LoVo (cell line): ENCODE data around the gene MACROH2A2.
"Not testable (repeated sequence)": the region's sequence is repeated elsewhere in the genome, so short reads cannot be mapped to it uniquely, and the experiment has no call there.

ENCODE experiments used
- DNase-seq: peaks from one replicate; pipeline ENCODE4 v3.0.0-alpha.2; 2016; ENCODE audit warnings: low spot score

MACROH2A2 gene

GRCh38 chr10:70068925-70069324, 16.3 kb downstream of the MACROH2A2 start:
- DNase-seq: no peak

- no peak for DNase-seq
These were observed 16.7 kb downstream of the MACROH2A2 start for GRCh38 chr10:70069346-70069745.

- no peak for DNase-seq
These were observed 18.2 kb downstream of the MACROH2A2 start for GRCh38 chr10:70070834-70071233.

GRCh38 chr10:70074165-70074564, 21.5 kb downstream of the MACROH2A2 start:
- DNase-seq: no peak

GRCh38 chr10:70074971-70075370, 22.3 kb downstream of the MACROH2A2 start:
- DNase-seq: no peak

- no peak for DNase-seq
These were observed 25.7 kb downstream of the MACROH2A2 start for GRCh38 chr10:70078329-70078728.

DNA sequence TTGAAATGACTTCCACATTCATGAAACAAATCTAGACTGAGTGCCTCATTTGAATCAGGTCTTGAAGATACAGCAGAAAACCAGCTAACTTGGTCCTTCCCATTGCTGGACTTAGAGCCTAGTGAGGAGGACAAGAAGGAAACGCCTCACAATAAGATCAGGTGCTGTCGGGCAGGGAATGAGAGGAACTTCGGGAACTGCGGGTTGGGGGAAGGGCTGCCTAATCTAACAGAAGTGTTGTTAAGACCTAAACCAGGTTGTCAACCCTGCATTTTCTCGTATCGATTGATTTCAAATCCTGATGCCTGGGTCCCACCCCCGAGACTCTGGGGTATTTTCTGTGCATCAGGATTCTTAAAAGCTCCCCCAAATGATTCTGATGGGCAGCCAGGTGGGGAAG, 26.3 kb downstream of the MACROH2A2 start:
- DNase-seq: no peak

GRCh38 chr10:70080789-70081188, 28.1 kb downstream of the MACROH2A2 start:
- DNase-seq: not testable (repeated sequence)

- no peak for DNase-seq
These were observed 31.5 kb downstream of the MACROH2A2 start for GRCh38 chr10:70084189-70084588.

DNA sequence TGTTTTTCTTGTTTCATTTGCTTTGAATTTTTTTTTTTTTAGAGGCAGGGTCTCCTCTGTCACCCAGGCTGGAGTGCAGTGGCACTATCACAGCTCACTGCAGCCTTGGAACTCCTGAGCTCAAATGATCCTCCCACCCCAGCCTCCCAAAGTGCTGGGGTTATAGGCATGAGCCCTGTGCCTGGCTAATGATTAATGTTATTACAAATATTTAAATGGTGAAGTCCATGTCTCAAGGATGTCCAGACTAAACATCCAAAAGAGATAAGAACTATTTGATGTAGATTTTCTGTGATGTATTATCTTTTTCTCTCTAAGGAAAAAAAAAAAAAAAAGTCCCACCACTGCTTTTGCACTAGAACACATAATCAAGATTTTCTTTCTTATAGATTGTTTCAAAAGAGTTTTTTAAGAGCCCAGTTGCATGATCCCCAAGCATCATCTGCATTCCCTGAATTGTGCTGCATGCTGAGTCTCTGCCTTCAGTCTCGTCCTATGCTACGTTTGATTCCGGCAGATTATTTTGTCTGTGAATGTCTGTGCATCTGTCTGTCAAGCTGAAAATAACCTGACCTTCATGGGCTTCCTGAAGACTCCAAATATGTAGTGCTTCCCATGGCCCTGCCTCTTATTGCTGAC, 33.4 kb downstream of the MACROH2A2 start:
- no peak for DNase-seq

DNA sequence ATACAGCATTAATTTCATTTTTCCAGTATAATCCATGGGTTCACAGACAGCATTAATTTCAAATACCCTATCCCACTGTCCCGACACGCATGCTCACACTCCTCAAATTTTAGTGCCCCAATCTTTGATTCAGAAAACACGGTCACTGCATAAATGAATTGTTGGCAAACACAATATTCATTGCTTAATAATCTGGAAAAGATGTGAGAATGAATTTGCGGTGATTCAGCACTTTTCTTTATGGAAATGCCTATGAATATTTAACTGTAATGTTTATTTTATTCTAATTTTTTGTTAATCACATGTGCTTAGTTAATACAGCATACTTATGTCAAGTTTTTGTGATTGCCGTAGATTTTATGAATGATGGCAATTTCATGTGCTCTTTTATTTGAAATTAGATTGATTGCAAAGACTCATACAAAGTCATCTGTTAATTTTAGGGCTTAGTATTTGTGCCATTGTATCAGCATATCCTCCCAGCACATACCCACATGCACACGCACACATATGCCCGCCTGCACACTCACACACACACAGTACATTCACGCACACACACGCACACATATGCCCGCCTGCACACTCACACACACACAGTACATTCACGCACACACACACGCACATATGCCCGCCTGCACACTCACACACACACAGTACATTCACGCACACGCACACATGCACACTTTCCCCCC, 35.1 kb downstream of the MACROH2A2 start:
- no peak for DNase-seq

- no peak for DNase-seq
These were observed 35.7 kb downstream of the MACROH2A2 start for GRCh38 chr10:70088308-70088698.

- no peak for DNase-seq
These were observed 37.4 kb downstream of the MACROH2A2 start for GRCh38 chr10:70090013-70090412.

GRCh38 chr10:70090951-70091350, 38.3 kb downstream of the MACROH2A2 start:
- DNase-seq: no peak

DNA sequence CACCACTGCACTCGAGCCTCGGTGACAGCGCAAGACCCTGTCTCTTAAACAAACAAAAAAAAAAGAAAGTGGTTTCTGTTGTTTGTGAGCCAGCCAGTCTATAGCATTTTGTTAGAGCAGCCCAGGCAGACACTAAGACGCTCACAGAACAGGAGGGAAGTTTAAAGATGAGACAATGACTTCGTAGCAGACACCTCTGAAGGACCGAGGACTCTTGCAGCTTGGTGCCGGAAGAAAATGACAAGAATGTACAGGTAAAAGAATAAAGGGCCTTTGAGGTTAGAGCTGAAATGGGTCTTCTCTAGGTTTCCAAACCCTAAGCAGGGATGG, 39.7 kb downstream of the MACROH2A2 start:
- no peak for DNase-seq

DNA sequence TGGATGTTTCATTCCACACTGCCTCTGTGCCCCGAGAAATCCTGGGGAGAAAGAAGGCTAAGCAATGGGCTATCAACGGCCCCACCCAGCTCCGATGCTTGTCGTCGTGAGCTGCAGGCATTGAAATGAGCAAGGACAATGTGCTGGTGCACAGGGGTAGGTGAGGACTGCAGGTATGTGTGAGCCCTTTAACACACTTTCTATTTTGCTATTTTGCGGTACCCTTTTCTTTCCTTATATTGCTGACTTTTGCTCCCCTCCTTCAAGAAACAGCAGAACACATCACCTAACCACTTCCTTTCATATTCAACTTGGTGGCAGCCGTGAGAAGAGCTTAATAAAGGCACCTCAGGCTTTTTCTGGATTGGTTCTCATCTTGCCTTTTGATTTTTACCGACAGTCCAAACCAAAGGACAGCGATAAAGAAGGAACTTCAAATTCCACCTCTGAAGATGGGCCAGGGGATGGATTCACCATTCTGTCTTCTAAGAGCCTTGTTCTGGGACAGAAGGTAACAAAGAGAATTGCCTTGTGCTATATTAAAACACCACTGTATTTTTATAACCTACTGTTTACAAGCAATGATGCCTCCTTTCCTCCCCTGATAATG, 40.8 kb downstream of the MACROH2A2 start:
- DNase-seq: no peak

DNA sequence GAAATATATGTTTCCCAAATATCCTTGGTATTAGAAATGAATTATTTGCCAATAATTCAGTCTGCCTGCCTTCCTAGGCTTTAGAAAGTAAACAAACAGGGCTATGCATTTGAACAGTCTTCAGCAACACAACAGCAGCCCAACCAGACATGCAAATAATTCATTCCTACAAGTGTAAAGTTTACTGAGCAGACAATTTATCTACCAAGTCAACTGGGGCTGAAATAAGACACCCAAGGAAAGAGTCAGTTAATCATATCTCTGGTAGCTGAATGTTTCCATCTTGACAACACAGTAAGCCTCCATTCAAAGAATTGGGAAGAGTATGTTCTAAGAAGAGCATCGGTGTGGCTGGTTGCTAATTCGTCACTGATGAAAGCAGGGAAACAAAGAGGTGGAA, 41.6 kb downstream of the MACROH2A2 start:
- DNase-seq: no peak

GRCh38 chr10:70096016-70096704, 43.5 kb downstream of the MACROH2A2 start:
- DNase-seq: no peak

DNA sequence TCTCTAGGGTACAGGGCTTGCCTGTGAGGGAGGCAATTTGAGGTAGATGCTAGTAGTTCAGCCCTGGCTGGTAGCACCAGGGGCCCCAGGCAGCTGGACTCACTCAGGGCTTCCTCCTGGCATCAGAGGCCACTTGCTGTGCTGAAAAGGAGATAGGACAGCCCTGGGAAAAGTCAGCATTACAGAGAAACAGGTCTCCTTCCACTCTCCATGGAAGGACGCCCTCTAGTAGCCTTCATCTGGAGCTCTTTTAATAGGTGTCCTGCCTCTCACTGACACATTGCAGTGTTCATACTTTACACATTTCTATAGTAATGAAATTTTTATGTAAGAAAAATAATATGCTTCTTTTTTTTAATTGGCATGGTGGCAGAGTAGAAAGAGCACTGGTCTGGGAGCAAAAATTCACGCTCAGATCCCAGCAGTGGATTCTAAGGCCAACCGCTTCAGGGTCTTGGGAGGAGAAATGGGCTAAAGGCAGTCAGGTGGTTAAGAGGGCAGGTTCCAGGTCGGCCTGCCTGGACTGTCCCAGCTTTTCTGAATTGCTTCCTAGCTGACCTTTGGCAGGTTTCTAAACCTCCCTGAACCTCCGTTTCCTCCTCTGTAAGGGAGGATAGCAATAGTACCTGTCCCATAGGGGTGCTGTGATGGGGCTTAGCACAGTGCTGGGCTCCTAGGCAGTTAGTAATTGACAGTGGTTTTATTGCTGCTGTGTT, 44.2 kb downstream of the MACROH2A2 start:
- no peak for DNase-seq

- DNase-seq: no peak
These were observed 44.8 kb downstream of the MACROH2A2 start for GRCh38 chr10:70097459-70097858.

GRCh38 chr10:70098271-70098670, 45.6 kb downstream of the MACROH2A2 start:
- no peak for DNase-seq

GRCh38 chr10:70101068-70101562, 48.5 kb downstream of the MACROH2A2 start:
- DNase-seq: not testable (repeated sequence)
